GM18909 (cell line): Measurements from ENCODE around the gene AFG1L.
"Not testable (repeated sequence)": the region's sequence is repeated elsewhere in the genome, so short reads cannot be mapped to it uniquely, and the experiment has no call there.

ENCODE experiments used
- ATAC-seq: cut with Tn5 transposase; IDR thresholded peaks from one replicate; pipeline ENCODE4 v1.9.1; 2021; ENCODE audit warnings: mild to moderate bottlenecking; ENCODE audit not compliant: unreplicated experiment, poor library complexity

Gene AFG1L

DNA sequence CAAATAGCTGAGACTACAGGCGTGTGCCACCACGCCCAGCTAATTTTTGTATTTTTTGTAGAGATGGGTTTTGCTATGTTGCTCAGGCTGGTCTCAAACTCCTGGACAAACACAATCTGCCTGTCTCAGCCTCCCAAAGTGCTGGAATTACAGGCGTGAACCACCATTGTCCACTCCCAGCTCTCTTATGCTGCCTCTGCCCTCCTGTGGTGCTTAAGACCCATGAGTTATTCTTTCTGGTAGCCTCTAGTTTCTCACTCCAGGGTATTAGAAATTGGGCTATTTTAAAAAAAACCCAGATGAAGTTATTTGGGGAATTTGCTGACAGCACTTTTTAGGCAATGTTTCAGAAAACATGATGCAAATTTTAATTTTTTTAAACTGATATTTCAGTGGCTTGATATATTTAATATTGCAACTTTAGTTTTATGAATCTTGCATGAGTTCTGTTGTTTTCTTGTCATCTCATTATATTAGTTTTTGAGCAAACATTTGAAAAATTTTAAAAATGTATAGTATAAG lies 151.8 kb downstream of the AFG1L start:
- no peak for ATAC-seq

GRCh38 chr6:108448481-108448880 lies 153.6 kb downstream of the AFG1L start:
- no peak for ATAC-seq

DNA sequence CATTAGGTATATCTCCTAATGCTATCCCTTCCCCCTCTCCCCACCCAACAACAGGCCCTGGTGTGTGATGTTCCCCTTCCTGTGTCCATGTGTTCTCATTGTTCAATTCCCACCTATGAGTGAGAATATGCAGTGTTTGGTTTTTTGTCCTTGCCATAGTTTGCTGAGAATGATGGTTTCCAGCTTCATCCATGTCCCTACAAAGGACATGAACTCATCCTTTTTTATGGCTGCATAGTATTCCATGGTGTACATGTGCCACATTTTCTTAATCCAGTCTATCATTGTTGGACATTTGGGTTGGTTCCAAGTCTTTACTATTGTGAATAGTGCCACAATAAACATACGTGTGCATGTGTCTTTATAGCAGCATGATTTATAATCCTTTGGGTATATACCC lies 154.9 kb downstream of the AFG1L start:
- ATAC-seq = not testable (repeated sequence)

DNA sequence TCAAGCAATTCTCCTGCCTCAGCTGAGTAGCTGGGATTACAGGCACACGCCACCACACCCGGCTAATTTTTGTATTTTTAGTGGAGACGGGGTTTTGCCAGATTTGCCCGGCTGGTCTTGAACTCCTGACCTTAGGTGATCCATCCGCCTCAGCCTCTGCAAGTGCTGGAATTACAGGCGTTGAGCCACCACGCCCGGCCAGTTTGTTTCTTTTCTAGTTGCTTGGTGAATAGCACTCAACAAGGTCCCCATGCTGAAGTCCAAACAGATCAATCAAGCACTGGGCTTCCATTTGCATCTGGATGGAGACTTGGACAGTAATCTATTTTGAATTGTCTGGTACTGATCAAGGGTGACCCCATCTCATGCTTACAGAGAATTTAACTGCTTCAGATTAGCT lies 157.0 kb downstream of the AFG1L start:
- ATAC-seq = no peak

- ATAC-seq = no peak
Measured at GRCh38 chr6:108452711-108453195, 157.9 kb downstream of the AFG1L start.

- ATAC-seq = no peak
Measured at GRCh38 chr6:108453601-108454185, 158.8 kb downstream of the AFG1L start.

DNA sequence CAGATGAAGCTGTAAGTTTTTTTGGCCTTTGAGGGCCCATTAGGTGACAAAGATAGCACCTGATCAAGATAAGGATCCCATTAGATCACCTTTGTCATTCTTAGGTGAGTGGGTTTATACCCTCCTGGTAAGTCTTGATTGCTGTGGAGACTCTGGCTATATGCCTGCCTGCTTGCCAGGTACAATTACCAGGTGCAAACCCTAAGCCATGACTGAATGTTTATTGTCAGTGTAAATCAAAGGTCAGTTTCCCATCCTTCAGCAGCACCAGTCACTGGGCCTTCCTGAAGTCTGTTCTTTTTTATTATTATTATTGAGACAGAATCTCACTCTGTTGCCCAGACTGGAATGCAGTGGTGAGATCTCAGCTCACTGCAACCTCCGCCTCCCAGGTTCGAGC lies 159.5 kb downstream of the AFG1L start:
- no peak for ATAC-seq

GRCh38 chr6:108455688-108456087 lies 160.8 kb downstream of the AFG1L start:
- ATAC-seq = no peak

- no peak for ATAC-seq
Measured at GRCh38 chr6:108463784-108464183, 168.9 kb downstream of the AFG1L start.

- no peak for ATAC-seq
Measured at GRCh38 chr6:108464418-108465097, 169.7 kb downstream of the AFG1L start.

DNA sequence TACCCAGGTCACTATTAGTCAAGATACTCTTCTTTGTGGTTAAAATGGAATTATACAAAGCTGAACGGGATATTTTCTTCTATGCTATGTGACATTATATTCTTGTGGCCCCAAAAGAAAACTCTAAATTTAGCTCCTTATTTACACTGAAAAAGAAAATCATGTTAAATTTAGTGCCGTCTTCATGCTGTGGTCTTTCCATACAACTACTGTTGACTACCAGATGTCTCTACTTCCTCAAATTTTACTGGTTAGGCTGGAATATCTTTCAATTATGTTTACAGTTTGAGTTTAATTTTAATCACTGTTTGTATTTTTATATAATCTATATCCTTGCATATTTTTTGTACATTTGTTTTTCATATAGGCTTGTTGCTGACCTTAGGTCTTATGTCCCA lies 170.2 kb downstream of the AFG1L start:
- no peak for ATAC-seq

DNA sequence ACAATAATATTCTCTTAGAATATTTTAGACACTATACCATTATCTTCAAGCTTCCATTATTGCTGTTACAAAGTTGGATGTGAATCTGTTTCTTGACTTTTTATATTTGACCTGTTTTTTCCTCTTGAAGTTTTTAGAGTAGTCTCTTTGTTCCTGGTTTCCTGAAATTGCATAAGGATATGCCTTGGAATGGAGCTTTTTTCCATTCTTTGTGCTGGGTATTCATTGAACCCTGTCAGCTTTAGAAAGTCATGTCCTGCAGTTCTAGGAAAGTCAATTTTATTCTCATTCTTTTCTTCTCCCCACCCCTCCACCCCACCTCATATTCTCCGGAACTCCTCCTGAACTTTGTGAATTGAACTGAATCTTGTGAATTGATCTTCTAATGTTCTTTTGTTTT lies 173.5 kb downstream of the AFG1L start:
- no peak for ATAC-seq

DNA sequence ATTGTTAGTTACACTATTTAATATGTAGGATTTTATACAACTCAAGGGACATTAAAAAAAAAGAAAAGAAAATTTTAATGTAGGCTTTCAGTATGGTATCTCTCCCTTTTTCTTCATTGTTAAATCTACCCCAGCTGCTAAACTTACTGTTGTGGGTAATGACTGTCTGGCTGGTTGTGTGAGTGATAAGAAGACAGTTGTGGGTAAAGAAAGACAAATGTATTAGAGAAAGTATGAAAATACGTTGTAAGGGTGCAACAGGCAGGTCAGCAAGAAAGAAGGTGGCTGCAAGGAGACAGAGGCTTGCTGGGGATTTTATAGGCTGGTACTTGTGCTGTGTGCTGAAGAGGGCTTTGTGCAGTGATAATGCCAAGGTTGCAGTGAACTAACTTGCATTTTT lies 174.5 kb downstream of the AFG1L start:
- ATAC-seq = no peak

DNA sequence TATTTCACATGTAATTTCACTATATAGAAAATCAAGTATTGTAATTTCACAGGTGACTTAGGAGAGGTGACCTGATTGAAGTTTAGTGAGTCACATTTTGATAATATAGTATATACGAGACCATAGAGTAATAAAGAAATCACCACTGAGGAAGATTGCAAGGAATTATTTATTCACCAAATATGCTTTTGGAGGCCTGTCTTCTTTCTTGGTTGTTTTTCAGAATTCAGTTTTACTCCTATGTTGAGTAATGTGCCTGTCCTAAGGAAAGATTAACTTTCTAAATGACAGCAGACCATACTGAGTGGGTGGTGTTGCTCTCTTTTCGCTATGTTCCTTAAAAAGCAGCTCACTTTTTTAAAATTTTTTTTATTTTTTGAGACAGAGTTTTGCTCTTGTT lies 178.3 kb downstream of the AFG1L start:
- ATAC-seq = no peak

- no peak for ATAC-seq
Measured at GRCh38 chr6:108476376-108476775, 181.5 kb downstream of the AFG1L start.

GRCh38 chr6:108476847-108477430 lies 182.1 kb downstream of the AFG1L start:
- ATAC-seq = no peak

DNA sequence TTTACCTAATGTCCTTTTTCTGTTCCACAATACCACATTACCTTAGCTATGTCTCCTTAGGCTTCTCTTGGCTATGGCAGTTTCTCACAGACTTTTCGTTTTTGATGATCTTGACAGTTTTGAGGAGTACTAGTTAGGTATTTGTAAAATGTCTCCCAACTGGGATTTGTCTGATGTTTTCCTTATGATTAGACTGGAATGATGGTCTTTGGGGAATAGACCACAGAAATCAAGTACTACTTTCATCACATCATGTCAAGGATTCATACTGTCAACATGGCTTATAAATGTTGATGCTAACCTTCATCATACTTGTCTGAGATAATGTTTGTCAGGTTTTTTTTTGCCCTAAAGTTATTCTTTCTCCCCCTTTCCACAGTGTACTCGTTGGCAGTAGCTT lies 187.7 kb downstream of the AFG1L start:
- no peak for ATAC-seq

DNA sequence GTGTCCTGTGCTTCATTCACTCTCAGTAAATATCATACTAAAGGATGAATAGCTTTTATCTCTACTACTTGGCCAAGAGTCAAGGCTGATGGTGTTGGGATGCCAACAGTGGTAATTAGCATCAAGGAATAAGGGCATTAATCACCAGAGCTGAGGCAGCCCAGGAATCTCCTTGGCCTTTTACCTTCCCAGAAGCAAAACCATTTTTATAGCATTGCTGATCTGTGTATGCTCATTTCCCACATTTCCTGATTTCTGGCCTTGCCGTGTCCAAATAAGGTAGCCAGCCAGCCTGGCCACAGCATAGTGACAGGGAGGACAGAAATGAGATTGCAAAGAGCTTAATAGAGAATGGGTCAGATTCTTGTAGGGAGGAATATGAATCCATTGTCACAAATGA lies 189.2 kb downstream of the AFG1L start:
- no peak for ATAC-seq

DNA sequence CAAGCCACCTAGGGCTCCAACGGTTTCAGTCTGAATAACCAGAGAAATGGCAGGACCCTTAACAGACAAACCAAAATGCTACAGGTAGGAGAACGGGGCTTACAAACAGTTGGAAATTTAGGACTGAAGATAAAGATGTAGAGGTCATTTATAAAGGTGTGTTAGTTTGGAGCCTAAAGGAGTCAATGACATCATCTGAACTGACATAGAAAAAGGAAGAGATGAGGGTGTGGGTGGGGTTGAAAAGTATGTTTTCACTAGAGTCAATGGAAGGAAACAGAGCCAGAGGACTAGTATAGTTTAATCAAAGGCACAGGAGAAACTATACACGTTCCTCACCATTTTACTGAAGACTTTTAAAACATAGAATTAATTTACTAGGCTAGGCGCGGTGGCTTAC lies 194.8 kb downstream of the AFG1L start:
- no peak for ATAC-seq

DNA sequence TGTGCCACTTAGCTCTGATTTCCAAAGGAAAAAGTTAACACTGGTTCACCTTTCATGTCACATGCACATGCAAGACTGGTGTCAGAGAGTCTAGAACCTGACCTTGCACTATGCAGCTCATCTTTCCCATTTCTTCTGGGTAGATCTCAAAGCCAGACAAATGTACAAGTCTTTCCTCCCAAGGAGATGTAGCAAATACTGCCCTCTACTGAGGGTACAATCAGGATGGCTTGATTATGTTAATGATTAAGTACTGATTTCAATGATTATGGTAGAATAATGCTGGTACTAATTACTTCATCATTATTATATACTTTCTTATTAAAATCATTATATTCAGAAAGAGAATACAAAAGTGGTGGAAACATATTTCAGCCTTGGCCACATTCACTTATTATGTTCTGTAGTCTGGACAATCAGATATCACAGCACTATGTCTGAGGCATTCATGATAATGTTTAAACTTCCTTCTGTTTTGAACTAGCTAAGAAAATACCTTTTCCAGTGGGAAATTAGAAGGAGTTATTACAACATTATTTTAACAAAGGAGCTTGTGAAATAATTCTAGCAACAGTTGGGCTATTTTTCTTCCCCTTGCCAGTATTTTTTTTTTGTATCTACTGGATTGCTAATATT lies 197.4 kb downstream of the AFG1L start:
- no peak for ATAC-seq

DNA sequence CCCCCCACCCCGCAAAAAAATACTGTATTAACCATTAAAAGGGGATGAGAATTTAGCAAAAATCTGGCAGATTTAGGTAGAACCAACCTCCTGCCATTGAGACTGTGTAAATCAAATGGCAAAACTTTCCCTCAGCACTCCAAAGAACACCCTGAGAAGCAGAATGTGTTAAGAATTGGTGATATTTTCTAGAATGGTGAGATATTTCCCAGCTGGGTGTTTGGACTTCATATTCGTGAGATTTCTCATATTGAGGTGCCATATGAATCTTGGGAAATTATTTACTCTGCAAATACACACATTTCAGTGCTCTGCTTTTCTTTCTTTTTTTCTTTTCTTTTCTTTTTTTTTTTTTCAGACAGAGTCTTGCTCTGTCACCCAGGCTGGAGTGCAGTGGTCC lies 199.6 kb downstream of the AFG1L start:
- ATAC-seq = no peak
